Endothelial cell of umbilical vein (primary cell): ENCODE data around the gene DNAH1.

Experiments used
- CTCF ChIP-seq, 2 donors: IDR thresholded peaks; 1 replicate in 1 of 2; 2 replicates in 1 of 2; pipeline ENCODE4 v1.5.1; 2011; ENCODE audit warnings: low read length in 2 of 2, mild to moderate bottlenecking in 2 of 2, moderate library complexity in 2 of 2, control low read depth in 1 of 2, inconsistent platforms in 1 of 2, low read depth in 1 of 2; ENCODE audit not compliant: insufficient read depth in 1 of 2; ENCODE audit errors: extremely low read depth in 1 of 2
- JUN ChIP-seq: IDR thresholded peaks from 2 replicates; pipeline ENCODE4 v1.6.1; 2011; ENCODE audit warnings: borderline replicate concordance, low read depth; ENCODE audit not compliant: insufficient read length, insufficient read depth
- POLR2A ChIP-seq: IDR thresholded peaks from 2 replicates; pipeline ENCODE4 v1.6.1; 2012; ENCODE audit warnings: low read depth, mild to moderate bottlenecking, control low read depth, low read length

- TF ChIP-seq POLR2A: no peak
- TF ChIP-seq CTCF (IDR thresholded peaks at IDR 0.05; ENCODE audit: extremely low read depth in 1 of 2, insufficient read depth in 1 of 2, low read depth in 1 of 2, low read length in 2 of 2): no peak
- TF ChIP-seq JUN: no peak
These were observed 91.7 kb downstream of the DNAH1 start for GRCh38 chr3:52407779-52408178.
